ENCODE data around the gene RIPK3. TPM values are rescaled to one million over a fixed set of nuclear protein-coding genes. Genes with fewer than 3 reads are reported as not detected.

RIPK3 gene
- not detected in 5 replicates for total RNA-seq (2022; extraction: Qiagen RNA extraction; ENCODE audit: low read depth)

DNA sequence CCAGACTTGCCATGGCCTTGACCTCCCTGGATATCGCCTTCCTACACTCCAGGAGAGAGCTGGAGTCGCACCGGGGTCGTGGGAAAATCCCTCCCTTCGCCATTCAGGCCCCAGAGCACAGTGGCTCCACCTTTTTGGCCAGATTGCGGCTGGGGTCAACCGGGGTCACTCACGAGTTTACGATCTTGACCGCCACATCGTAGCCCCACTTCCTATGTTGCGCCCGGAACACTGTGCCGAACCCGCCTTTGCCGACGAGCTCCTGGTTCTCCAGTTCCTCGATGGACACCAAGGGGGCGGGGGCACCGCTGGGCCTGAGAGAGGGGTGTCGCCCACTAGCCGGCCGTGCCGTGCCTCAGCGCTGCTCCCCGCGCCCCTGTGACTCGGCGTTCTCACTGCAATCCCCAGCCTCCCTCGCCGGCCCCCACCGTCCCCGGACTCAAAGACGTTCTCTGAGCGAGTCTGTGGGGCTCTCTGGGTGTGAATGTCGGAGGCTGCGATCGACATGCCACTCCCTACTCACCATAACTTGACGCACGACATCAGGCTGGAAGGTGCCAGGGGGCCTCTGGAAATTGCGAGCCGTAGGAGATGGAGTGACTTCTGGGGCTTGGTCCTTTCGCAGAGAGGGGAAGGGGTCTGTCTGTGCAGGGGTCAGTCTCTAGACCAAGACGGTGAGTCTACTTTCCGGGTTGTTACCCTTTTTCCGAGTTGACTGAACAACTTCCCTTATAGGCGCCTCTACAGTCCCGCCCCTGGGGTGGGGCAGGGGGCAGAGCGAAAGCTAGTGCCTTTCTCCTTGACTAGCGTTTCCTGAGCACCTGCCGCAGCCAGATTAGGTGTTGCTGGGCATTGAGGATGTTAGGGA, at the start of gene RIPK3:
RIPK3 (minus strand) TSS at position 708 of the 868 bp plus-strand sequence; CDS start at position 543, 165 bp downstream.

GRCh38 chr14:24367514-24368211, 27.9 kb upstream of the RIPK3 start, which contains the start of gene NFATC4:
Gene NFATC4, plus strand, starts transcription at chr14:24368184. Its CDS starts 157 bp downstream, at chr14:24368341.

GRCh38 chr14:24334431-24335291, 5.1 kb downstream of the RIPK3 start, which contains the start of gene ADCY4:
Gene ADCY4, minus strand, starts transcription at chr14:24335071. Its CDS starts 419 bp downstream, at chr14:24334652.

DNA sequence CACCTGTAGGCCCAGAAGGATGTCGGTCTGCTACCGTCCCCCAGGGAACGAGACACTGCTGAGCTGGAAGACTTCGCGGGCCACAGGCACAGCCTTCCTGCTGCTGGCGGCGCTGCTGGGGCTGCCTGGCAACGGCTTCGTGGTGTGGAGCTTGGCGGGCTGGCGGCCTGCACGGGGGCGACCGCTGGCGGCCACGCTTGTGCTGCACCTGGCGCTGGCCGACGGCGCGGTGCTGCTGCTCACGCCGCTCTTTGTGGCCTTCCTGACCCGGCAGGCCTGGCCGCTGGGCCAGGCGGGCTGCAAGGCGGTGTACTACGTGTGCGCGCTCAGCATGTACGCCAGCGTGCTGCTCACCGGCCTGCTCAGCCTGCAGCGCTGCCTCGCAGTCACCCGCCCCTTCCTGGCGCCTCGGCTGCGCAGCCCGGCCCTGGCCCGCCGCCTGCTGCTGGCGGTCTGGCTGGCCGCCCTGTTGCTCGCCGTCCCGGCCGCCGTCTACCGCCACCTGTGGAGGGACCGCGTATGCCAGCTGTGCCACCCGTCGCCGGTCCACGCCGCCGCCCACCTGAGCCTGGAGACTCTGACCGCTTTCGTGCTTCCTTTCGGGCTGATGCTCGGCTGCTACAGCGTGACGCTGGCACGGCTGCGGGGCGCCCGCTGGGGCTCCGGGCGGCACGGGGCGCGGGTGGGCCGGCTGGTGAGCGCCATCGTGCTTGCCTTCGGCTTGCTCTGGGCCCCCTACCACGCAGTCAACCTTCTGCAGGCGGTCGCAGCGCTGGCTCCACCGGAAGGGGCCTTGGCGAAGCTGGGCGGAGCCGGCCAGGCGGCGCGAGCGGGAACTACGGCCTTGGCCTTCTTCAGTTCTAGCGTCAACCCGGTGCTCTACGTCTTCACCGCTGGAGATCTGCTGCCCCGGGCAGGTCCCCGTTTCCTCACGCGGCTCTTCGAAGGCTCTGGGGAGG, 28.9 kb downstream of the RIPK3 start, which contains the start of gene LTB4R:
LTB4R (plus strand) TSS at position 857 of the 959 bp plus-strand sequence. CDS start 4,150 bp downstream, outside the sequence.

DNA sequence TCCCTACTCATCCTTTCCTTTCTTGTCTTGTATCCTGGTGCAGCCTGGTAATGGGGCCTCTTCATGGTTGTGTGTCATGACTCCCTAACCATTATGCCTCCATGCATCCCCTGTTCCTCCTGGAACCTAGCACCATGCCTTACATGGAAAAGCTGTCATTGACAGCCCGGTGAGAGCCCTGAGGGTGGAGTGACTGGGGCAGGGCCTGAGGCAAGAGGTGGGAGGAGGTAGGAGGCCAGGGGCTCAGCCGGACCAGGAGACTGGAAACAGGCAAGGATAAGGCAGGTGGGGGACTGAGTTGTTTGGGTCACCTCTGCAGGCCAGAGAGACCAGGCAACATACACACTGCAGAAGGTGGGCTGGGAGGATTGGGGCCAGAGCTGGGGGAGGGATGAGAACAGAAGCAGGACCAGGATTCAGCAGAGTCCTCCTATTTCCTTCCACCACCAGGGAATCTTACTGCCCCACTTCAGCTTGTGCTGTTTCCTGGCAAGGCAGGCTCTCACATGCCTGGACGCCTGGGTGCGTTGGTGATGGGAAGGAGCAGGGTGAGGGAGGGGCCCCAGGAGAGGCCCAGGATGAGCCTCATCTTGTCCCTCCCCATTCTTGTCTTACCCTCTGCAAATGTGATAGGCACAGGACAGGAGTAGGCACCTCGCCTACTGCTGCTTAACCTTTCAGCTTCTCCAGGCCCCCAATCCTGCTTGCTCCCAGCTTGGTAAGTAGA, 30.1 kb downstream of the RIPK3 start, which contains the start of gene LTB4R2:
LTB4R2 (plus strand) TSS at position 603 of the 727 bp plus-strand sequence. CDS start 525 bp downstream, outside the sequence.

DNA sequence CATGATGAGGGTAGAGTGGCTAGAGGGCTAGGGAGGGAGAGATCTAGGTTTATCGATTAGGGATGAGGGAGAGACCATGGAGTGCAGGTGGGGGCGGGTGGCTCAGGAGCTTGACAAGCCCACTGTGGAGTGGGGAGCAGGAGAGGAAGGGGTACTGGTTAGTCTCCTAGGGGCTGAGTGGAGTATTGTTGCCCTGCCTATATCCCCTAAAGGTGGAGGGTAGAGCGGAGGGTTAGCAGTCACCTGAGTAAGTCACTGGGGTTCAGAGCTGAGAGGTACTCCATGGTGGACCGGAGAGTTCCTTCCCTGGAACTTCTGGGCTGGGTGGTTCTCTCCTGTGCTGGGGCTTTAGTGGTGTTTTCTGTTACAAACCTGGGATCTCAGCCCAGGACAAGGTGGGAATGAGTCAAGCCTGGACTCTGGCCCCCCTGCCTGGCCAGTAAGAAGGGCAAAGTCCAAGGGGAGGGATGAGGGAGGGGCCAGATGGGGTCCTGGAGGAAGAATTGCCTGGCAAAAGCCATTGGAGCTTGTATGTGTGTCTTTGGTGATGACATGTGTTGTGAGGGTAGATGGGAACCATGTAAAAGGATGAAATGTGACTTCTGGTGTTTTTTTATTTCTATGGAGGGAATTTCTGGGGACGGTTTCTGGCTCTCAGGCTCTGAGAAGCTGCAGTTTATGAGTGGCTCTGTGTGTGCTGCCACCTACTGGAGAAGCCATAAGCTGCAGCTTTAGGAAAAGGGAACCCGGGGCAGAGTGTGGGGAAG, 32.0 kb downstream of the RIPK3 start, which contains the start of gene CIDEB:
CIDEB (minus strand) TSS at position 403 of the 767 bp plus-strand sequence; CDS start at position 284, 119 bp downstream.

GRCh38 chr14:24299255-24300191, 40.3 kb downstream of the RIPK3 start, which contains the start of the genes DHRS1 and NOP9:
Gene DHRS1, minus strand, starts transcription at chr14:24299780. Its CDS starts 674 bp downstream, at chr14:24299106.
Gene NOP9, plus strand, starts transcription at chr14:24299850. Its CDS starts 105 bp downstream, at chr14:24299955.

Other genes with a start within 250 kb of the RIPK3 start
- gene PCK2, start 245.7 kb downstream of the RIPK3 start, total RNA-seq (2022; extraction: Qiagen RNA extraction; ENCODE audit: low read depth) = 16.5 to 22.6 TPM (median 20.9 TPM) in 5 replicates
- 19.5 to 23.6 TPM (median 20.5 TPM) in 5 replicates for gene DCAF11, start 225.2 kb downstream of the RIPK3 start, total RNA-seq (2022; extraction: Qiagen RNA extraction; ENCODE audit: low read depth)
- gene NRL, start 225.0 kb downstream of the RIPK3 start, total RNA-seq (2022; extraction: Qiagen RNA extraction; ENCODE audit: low read depth) = 0.72 to 1.2 TPM (median 0.80 TPM) in 5 replicates
- 0.17 to 0.31 TPM in 2 of 5 replicates, not detected in the others for gene FITM1, start 209.3 kb downstream of the RIPK3 start, total RNA-seq (2022; extraction: Qiagen RNA extraction; ENCODE audit: low read depth)
- gene PSME1, start 203.8 kb downstream of the RIPK3 start, total RNA-seq (2022; extraction: Qiagen RNA extraction; ENCODE audit: low read depth) = 166 to 196 TPM (median 176 TPM) in 5 replicates
- 45.0 to 65.7 TPM (median 61.1 TPM) in 5 replicates for gene EMC9, start 198.4 kb downstream of the RIPK3 start, total RNA-seq (2022; extraction: Qiagen RNA extraction; ENCODE audit: low read depth)
- gene PSME2, start 193.4 kb downstream of the RIPK3 start, total RNA-seq (2022; extraction: Qiagen RNA extraction; ENCODE audit: low read depth) = 163 to 221 TPM (median 173 TPM) in 5 replicates
- gene RNF31, start 192.5 kb downstream of the RIPK3 start, total RNA-seq (2022; extraction: Qiagen RNA extraction; ENCODE audit: low read depth) = 18.9 to 37.4 TPM (median 28.0 TPM) in 5 replicates
- gene IRF9, start 178.7 kb downstream of the RIPK3 start, total RNA-seq (2022; extraction: Qiagen RNA extraction; ENCODE audit: low read depth) = 14.5 to 20.9 TPM (median 16.8 TPM) in 5 replicates
- gene REC8, start 167.9 kb downstream of the RIPK3 start, total RNA-seq (2022; extraction: Qiagen RNA extraction; ENCODE audit: low read depth) = 4.0 to 5.5 TPM (median 5.1 TPM) in 5 replicates
- 79.3 to 90.2 TPM (median 86.3 TPM) in 5 replicates for gene IPO4, start 151.2 kb downstream of the RIPK3 start, total RNA-seq (2022; extraction: Qiagen RNA extraction; ENCODE audit: low read depth)
- 63.2 to 70.0 TPM (median 67.6 TPM) in 5 replicates for gene TM9SF1, start 144.6 kb downstream of the RIPK3 start, total RNA-seq (2022; extraction: Qiagen RNA extraction; ENCODE audit: low read depth)
- gene TSSK4, start 134.3 kb downstream of the RIPK3 start, total RNA-seq (2022; extraction: Qiagen RNA extraction; ENCODE audit: low read depth) = not detected in 5 replicates
- 71.9 to 101 TPM (median 93.0 TPM) in 5 replicates for gene CHMP4A, start 126.5 kb downstream of the RIPK3 start, total RNA-seq (2022; extraction: Qiagen RNA extraction; ENCODE audit: low read depth)
- gene MDP1, start 123.9 kb downstream of the RIPK3 start, total RNA-seq (2022; extraction: Qiagen RNA extraction; ENCODE audit: low read depth) = 27.3 to 34.4 TPM (median 29.4 TPM) in 5 replicates
- 444 to 520 TPM (median 484 TPM) in 5 replicates for gene NEDD8, start 107.6 kb downstream of the RIPK3 start, total RNA-seq (2022; extraction: Qiagen RNA extraction; ENCODE audit: low read depth)
- 54.3 to 66.4 TPM (median 58.1 TPM) in 5 replicates for gene GMPR2, start 107.1 kb downstream of the RIPK3 start, total RNA-seq (2022; extraction: Qiagen RNA extraction; ENCODE audit: low read depth)
- 34.2 to 38.2 TPM (median 36.6 TPM) in 5 replicates for gene TINF2, start 97.4 kb downstream of the RIPK3 start, total RNA-seq (2022; extraction: Qiagen RNA extraction; ENCODE audit: low read depth)
- gene TGM1, start 76.8 kb downstream of the RIPK3 start, total RNA-seq (2022; extraction: Qiagen RNA extraction; ENCODE audit: low read depth) = 0.53 to 1.1 TPM (median 1.0 TPM) in 5 replicates
- 15.2 to 18.4 TPM (median 16.6 TPM) in 5 replicates for gene RABGGTA, start 68.4 kb downstream of the RIPK3 start, total RNA-seq (2022; extraction: Qiagen RNA extraction; ENCODE audit: low read depth)
- 10.3 to 14.0 TPM (median 13.1 TPM) in 5 replicates for gene DHRS1, start 40.2 kb downstream of the RIPK3 start, total RNA-seq (2022; extraction: Qiagen RNA extraction; ENCODE audit: low read depth)
- gene NOP9, start 40.1 kb downstream of the RIPK3 start, total RNA-seq (2022; extraction: Qiagen RNA extraction; ENCODE audit: low read depth) = 13.7 to 17.0 TPM (median 16.6 TPM) in 5 replicates
- 0.15 to 1.00 TPM (median 0.20 TPM) in 5 replicates for gene CIDEB, start 32.0 kb downstream of the RIPK3 start, total RNA-seq (2022; extraction: Qiagen RNA extraction; ENCODE audit: low read depth)
- 2.5 to 5.7 TPM (median 4.3 TPM) in 5 replicates for gene LTB4R2, start 29.9 kb downstream of the RIPK3 start, total RNA-seq (2022; extraction: Qiagen RNA extraction; ENCODE audit: low read depth)
- 3.7 to 6.6 TPM (median 6.4 TPM) in 5 replicates for gene LTB4R, start 28.5 kb downstream of the RIPK3 start, total RNA-seq (2022; extraction: Qiagen RNA extraction; ENCODE audit: low read depth)
- not detected in 5 replicates for gene ADCY4, start 4.9 kb downstream of the RIPK3 start, total RNA-seq (2022; extraction: Qiagen RNA extraction; ENCODE audit: low read depth)
- 0.29 to 0.67 TPM (median 0.47 TPM) in 4 of 5 replicates, not detected in the other for gene NFATC4, start 28.2 kb upstream of the RIPK3 start, total RNA-seq (2022; extraction: Qiagen RNA extraction; ENCODE audit: low read depth)
- gene NYNRIN, start 59.0 kb upstream of the RIPK3 start, total RNA-seq (2022; extraction: Qiagen RNA extraction; ENCODE audit: low read depth) = 0.16 to 0.78 TPM (median 0.18 TPM) in 5 replicates
- gene CBLN3, start 89.7 kb upstream of the RIPK3 start, total RNA-seq (2022; extraction: Qiagen RNA extraction; ENCODE audit: low read depth) = 1.0 to 1.6 TPM (median 1.3 TPM) in 5 replicates
- gene KHNYN, start 90.0 kb upstream of the RIPK3 start, total RNA-seq (2022; extraction: Qiagen RNA extraction; ENCODE audit: low read depth) = 19.3 to 28.8 TPM (median 26.1 TPM) in 5 replicates
- gene SDR39U1, start 102.8 kb upstream of the RIPK3 start, total RNA-seq (2022; extraction: Qiagen RNA extraction; ENCODE audit: low read depth) = 42.7 to 56.3 TPM (median 47.4 TPM) in 5 replicates
- gene CMA1, start 168.3 kb upstream of the RIPK3 start, total RNA-seq (2022; extraction: Qiagen RNA extraction; ENCODE audit: low read depth) = not detected in 5 replicates
- gene CTSG, start 236.3 kb upstream of the RIPK3 start, total RNA-seq (2022; extraction: Qiagen RNA extraction; ENCODE audit: low read depth) = not detected in 5 replicates